CD14-positive monocyte (primary cell): Measurements from ENCODE around the gene IL1RAPL1. TPM values are rescaled to one million over a fixed set of nuclear protein-coding genes. Genes with fewer than 3 reads are reported as not detected.

Experiments
- DNase-seq, 3 donors: peaks; one replicate each; pipeline ENCODE4 v3.0.0-alpha.2; 2011 to 2022
- H2AFZ ChIP-seq: 2 replicates; pipeline ENCODE4 v1.6.0; 2012; ENCODE audit warnings: mild to moderate bottlenecking, low read depth, low read length, inconsistent platforms; ENCODE audit not compliant: insufficient read depth, poor library complexity, severe bottlenecking
- H3K27ac ChIP-seq, 2 donors: 1 replicate in 1 of 2; 2 replicates in 1 of 2; pipeline ENCODE4 v1.5.1; 2012 to 2013; ENCODE audit warnings: low read length in 2 of 2, control low read depth in 1 of 2, inconsistent platforms in 1 of 2, low read depth in 1 of 2, mild to moderate bottlenecking in 1 of 2
- H3K27me3 ChIP-seq, 2 donors: one replicate each; pipeline versions ENCODE4 v1.6.0 to v1.6.1; 2011 to 2013; ENCODE audit warnings: low read length in 2 of 2; ENCODE audit not compliant: control insufficient read depth in 2 of 2, insufficient read depth in 2 of 2
- H3K36me3 ChIP-seq, 2 donors: replicated peaks in 1 of 2; 1 replicate in 1 of 2; 2 replicates in 1 of 2; pipeline versions ENCODE4 v1.5.1 to v1.6.1; 2012 to 2013; ENCODE audit warnings: low read length in 2 of 2, control low read depth in 1 of 2, inconsistent platforms in 1 of 2, mild to moderate bottlenecking in 1 of 2; ENCODE audit not compliant: insufficient read depth in 2 of 2, control insufficient read depth in 1 of 2
- H3K4me1 ChIP-seq, 2 donors: 1 replicate in 1 of 2; 2 replicates in 1 of 2; pipeline versions ENCODE4 v1.5.1 to v1.6.1; 2012 to 2013; ENCODE audit warnings: low read length in 2 of 2, control low read depth in 1 of 2, inconsistent platforms in 1 of 2, mild to moderate bottlenecking in 1 of 2, moderate library complexity in 1 of 2; ENCODE audit not compliant: insufficient read depth in 2 of 2, control insufficient read depth in 1 of 2
- H3K4me2 ChIP-seq: replicated peaks from 2 replicates; pipeline ENCODE3; 2012; ENCODE audit warnings: low read length, moderate library complexity, mild to moderate bottlenecking; ENCODE audit not compliant: poor library complexity, severe bottlenecking; ENCODE audit errors: extremely low read depth
- H3K4me3 ChIP-seq, 3 experiments: fragments of 200-600 bp in 1 of 3; sonication (generic) in 1 of 3; replicated peaks in 1 of 3; 1 replicate in 2 of 3; 2 replicates in 1 of 3; pipeline ENCODE4 v1.5.1; 2011 to 2013; ENCODE audit warnings: low read length in 3 of 3, mild to moderate bottlenecking in 3 of 3, control low read depth in 2 of 3, low read depth in 2 of 3, inconsistent platforms in 1 of 3, moderate library complexity in 1 of 3
- H3K79me2 ChIP-seq: 2 replicates; pipeline ENCODE4 v1.6.0; 2012; ENCODE audit warnings: mild to moderate bottlenecking, control low read depth, inconsistent platforms, low read length, moderate library complexity; ENCODE audit not compliant: insufficient read depth
- H3K9ac ChIP-seq: 2 replicates; pipeline ENCODE4 v1.6.0; 2017; ENCODE audit warnings: low read length, mild to moderate bottlenecking; ENCODE audit not compliant: insufficient read depth, poor library complexity, severe bottlenecking
- H3K9me3 ChIP-seq, 2 donors: replicated peaks in 1 of 2; 1 replicate in 1 of 2; 2 replicates in 1 of 2; pipeline versions ENCODE4 v1.5.1 to v1.6.1; 2012 to 2013; ENCODE audit warnings: low read length in 2 of 2, control low read depth in 1 of 2; ENCODE audit not compliant: control insufficient read depth in 1 of 2, insufficient read depth in 1 of 2
- H4K20me1 ChIP-seq: 2 replicates; pipeline ENCODE4 v1.6.0; 2012; ENCODE audit warnings: mild to moderate bottlenecking, low read length, control low read depth, moderate library complexity; ENCODE audit not compliant: insufficient read depth
- H3K27ac Mint-ChIP-seq, 7 donors: one replicate each; pipeline ENCODE4 v1.8.0; 2020; ENCODE audit warnings: mild to moderate bottlenecking in 7 of 7, mixed read lengths in 7 of 7, moderate library complexity in 6 of 7, inconsistent platforms in 2 of 7
- H3K27me3 Mint-ChIP-seq, 3 donors: one replicate each; pipeline ENCODE4 v1.8.0; 2021 to 2022; ENCODE audit warnings: low read depth in 3 of 3, mild to moderate bottlenecking in 3 of 3, mixed read lengths in 3 of 3, moderate library complexity in 3 of 3, inconsistent platforms in 1 of 3
- H3K36me3 Mint-ChIP-seq, 2 donors: one replicate each; pipeline ENCODE4 v1.8.0; 2020; ENCODE audit warnings: mixed read lengths in 2 of 2, inconsistent platforms in 1 of 2, mild to moderate bottlenecking in 1 of 2
- H3K4me1 Mint-ChIP-seq: one replicate; pipeline ENCODE4 v1.8.0; 2020; ENCODE audit warnings: mild to moderate bottlenecking, mixed read lengths
- H3K4me3 Mint-ChIP-seq, 2 donors: one replicate each; pipeline ENCODE4 v1.8.0; 2020; ENCODE audit warnings: mild to moderate bottlenecking in 2 of 2, mixed read lengths in 2 of 2, moderate library complexity in 1 of 2
- H3K9me3 Mint-ChIP-seq, 7 donors: one replicate each; pipeline ENCODE4 v1.8.0; 2020 to 2022; ENCODE audit warnings: mixed read lengths in 7 of 7, mild to moderate bottlenecking in 6 of 7, moderate library complexity in 6 of 7, inconsistent platforms in 2 of 7
- WGBS: methylation state at CpG from one replicate; pipeline ENCODE4 v1.1.5; 2013; ENCODE audit warnings: missing lambda C conversion rate; ENCODE audit not compliant: insufficient coverage; 5-methylcytosine and 5-hydroxymethylcytosine counted together
- intact Hi-C, 2 donors: fragments of 100-400 bp; cut with micrococcal nuclease; formaldehyde crosslinking; loops; one replicate each; pipeline versions ENCODE4 v1.15.0 to v1.15.1; 2023
- polyA plus RNA-seq, 3 donors: library from polyadenylated mRNA; depleted of rRNA in 1 of 3; unstranded in 2 of 3; stranded (reverse) in 1 of 3; fragments of 300-500 nt in 2 of 3; fragments of >200 nt in 1 of 3; fragmentation: Illumina TruSeq in 2 of 3; gene quantifications; 1 replicate in 2 of 3; 2 replicates in 1 of 3; pipeline ENCODE4 v1.2.3, GENCODE V29; 2012 to 2021
- TF ChIP-seq, protein P1 (sequence below): fragments of 200-600 bp; IDR thresholded peaks from one replicate; pipeline ENCODE4 v1.8.0; 2022; ENCODE audit warnings: antibody characterized with exemption, mild to moderate bottlenecking

Gene IL1RAPL1
- polyA plus RNA-seq, 3 donors = not detected

DNA sequence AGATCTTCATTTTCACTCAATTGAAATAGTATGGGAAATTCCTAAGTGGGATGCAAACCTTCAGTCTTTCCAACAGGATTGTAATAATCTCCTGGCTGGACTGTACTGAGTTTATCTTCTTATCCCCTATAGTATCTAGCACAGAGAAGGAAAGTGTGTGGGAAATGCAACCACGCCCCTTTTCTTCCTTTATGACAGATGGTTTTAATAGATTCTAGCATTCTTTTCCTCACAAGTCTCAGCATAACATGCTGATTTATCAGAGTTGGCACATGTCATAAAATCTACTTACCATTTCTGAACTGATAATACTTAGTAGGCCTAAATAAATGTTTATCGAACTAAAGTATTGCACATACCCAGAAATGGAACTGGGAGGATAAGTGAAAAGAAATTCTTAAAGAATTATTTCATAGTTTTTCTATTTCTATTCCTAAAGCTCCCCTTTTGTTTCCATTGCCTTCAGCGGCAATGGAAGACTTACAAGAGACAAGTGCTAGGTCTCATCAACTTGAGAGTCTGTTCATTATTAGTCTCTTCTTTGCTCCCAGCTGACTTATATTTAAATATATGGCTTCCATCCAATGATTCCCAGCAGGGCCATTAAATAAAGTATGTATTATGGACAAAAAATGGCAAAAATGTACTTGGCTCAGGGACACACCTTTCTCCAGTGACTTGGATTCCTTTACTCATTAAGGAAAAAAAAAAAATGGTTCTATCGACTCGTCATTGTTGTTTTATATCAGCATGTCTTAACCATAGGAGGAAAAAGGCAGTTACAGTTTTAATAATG, 484.5 kb downstream of the IL1RAPL1 start:
- no peaks in the 10 kb centered on the region for H3K36me3 ChIP-seq
- Mint-ChIP-seq H3K9me3 (peaks cover 0 to 2% (median 0%) of the 10 kb centered on the region in 7 donors), H3K36me3 (no peaks in the 10 kb centered on the region), H3K27ac (no peak overlapping the region), H3K4me1 (no peaks in the 10 kb centered on the region), H3K4me3 (no peak overlapping the region), H3K27me3 (peaks cover 0 to 1% (median 0%) of the 10 kb centered on the region in 3 donors)
- no peaks in the 10 kb centered on the region for H3K27me3 ChIP-seq
- no CpG with 5 or more reads among the region's 5 CpGs for WGBS
- H2AFZ ChIP-seq = no peak overlapping the region
- DNase-seq = no peak
- no peak overlapping the region for H3K9ac ChIP-seq
- intact Hi-C loops = no loop called here
- no peak overlapping the region for H3K4me2 ChIP-seq
- H3K9me3 ChIP-seq = no peaks in the 10 kb centered on the region
- no peaks in the 10 kb centered on the region for H4K20me1 ChIP-seq
- H3K27ac ChIP-seq = no peak overlapping the region
- H3K4me1 ChIP-seq = no peaks in the 10 kb centered on the region
- H3K79me2 ChIP-seq = no peaks in the 10 kb centered on the region
- H3K4me3 ChIP-seq = no peak overlapping the region
- TF ChIP-seq, protein P1, sequence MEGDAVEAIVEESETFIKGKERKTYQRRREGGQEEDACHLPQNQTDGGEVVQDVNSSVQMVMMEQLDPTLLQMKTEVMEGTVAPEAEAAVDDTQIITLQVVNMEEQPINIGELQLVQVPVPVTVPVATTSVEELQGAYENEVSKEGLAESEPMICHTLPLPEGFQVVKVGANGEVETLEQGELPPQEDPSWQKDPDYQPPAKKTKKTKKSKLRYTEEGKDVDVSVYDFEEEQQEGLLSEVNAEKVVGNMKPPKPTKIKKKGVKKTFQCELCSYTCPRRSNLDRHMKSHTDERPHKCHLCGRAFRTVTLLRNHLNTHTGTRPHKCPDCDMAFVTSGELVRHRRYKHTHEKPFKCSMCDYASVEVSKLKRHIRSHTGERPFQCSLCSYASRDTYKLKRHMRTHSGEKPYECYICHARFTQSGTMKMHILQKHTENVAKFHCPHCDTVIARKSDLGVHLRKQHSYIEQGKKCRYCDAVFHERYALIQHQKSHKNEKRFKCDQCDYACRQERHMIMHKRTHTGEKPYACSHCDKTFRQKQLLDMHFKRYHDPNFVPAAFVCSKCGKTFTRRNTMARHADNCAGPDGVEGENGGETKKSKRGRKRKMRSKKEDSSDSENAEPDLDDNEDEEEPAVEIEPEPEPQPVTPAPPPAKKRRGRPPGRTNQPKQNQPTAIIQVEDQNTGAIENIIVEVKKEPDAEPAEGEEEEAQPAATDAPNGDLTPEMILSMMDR = no peak

DNA sequence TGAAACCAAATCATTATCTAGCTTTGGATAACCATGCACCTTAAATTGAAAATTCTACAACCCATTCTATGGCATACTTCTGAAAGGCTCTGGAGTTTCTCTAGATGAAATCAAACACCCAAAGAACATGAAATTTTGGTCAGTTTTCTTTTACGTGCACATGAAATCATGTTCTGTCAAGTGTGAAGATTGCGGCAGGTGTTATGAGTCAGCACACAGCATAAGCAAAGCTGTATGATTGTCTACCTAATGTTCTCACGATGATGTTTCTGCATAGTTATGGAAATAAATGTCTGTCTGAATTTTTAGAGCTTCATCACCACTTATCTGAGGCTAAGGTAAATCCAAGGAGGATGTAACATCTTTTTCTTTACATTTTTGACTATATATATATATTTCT, 495.3 kb downstream of the IL1RAPL1 start:
- Histone ChIP-seq H4K20me1 (no peaks in the 10 kb centered on the region), H3K4me2 (no peak overlapping the region), H3K27me3 (no peaks in the 10 kb centered on the region), H3K4me1 (no peaks in the 10 kb centered on the region), H3K36me3 (no peaks in the 10 kb centered on the region), H3K4me3 (no peak overlapping the region), H3K79me2 (no peaks in the 10 kb centered on the region), H3K9ac (no peak overlapping the region), H3K27ac (no peak overlapping the region), H2AFZ (no peak overlapping the region), H3K9me3 (no peaks in the 10 kb centered on the region)
- no CpG with 5 or more reads among the region's 3 CpGs for WGBS
- no peaks in the 10 kb centered on the region for H3K27me3 Mint-ChIP-seq
- DNase-seq = no peak
- no peak overlapping the region for H3K27ac Mint-ChIP-seq
- no peaks in the 10 kb centered on the region for H3K4me1 Mint-ChIP-seq
- peaks cover 0 to 3% (median 0%) of the 10 kb centered on the region in 7 donors for H3K9me3 Mint-ChIP-seq
- intact Hi-C loops = no loop called here
- TF ChIP-seq, protein P1 = no peak
- H3K4me3 Mint-ChIP-seq = no peak overlapping the region
- H3K36me3 Mint-ChIP-seq = no peaks in the 10 kb centered on the region
